Neural cell (in vitro differentiated cells): ENCODE measurements around the gene RAB40C.

Experiments used
- MXI1 ChIP-seq: fragments of 450-650 bp; conservative IDR thresholded peaks from 2 replicates; pipeline ENCODE4 v1.6.1; 2014; ENCODE audit warnings: antibody characterized with exemption, mild to moderate bottlenecking; ENCODE audit not compliant: poor library complexity, severe bottlenecking
- POLR2AphosphoS5 ChIP-seq: IDR thresholded peaks from 2 replicates; pipeline ENCODE4 v1.6.1; 2012

DNA sequence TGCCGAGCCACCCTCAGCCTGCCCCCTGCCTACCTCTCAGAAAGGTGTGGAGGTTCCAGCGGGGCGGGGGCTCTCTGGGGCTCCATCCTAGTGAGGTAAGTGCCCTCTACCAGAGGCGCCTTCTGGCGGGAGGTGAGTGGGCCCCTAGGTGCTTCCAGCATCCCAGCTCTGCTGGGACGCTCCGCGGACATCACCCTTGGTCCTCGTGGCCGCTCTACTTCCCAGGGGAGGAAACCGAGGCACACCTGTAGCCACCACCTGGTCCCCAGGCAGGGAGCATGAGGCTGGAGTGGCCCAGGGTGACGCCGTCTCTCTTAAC, 53.1 kb downstream of the RAB40C start:
- TF ChIP-seq POLR2AphosphoS5 (no peak), MXI1 (no peak)
